Endothelial cell of umbilical vein (primary cell): ENCODE measurements around the gene ZNF98. TPM values are rescaled to one million over a fixed set of nuclear protein-coding genes. Genes with fewer than 3 reads are reported as not detected.

Experiments used
- BruUV-seq: library from RNA; stranded (reverse); fragments of 400-500 nt; replicated peaks from 2 replicates; lab custom pipeline; 2021; lab: Mats Ljungman, UMichigan
- CTCF ChIA-PET: fragments of 300-600, 350-600 bp; sonication (Branson Sonifier 250); formaldehyde crosslinking; loops from one replicate; lab custom pipeline; 2021; ENCODE audit warnings: antibody characterized with exemption, inconsistent platforms; lab: Charles Lee
- POLR2A ChIA-PET: fragments of 300-600, 350-600 bp; sonication (Branson Sonifier 250); formaldehyde crosslinking; loops from one replicate; lab custom pipeline; 2021; ENCODE audit warnings: antibody characterized with exemption, inconsistent platforms; lab: Charles Lee
- DNase-seq: peaks from one replicate; pipeline ENCODE4 v3.0.0-alpha.2; 2011; ENCODE audit warnings: low read depth, low spot score
- FAIRE-seq: peaks from 2 replicates; lab custom pipeline; 2011; peaks lifted over from hg19 to GRCh38; lab: Jason Lieb, UNC
- H2AFZ ChIP-seq: 2 replicates; pipeline ENCODE4 v1.6.0; 2012; ENCODE audit warnings: low read depth, low read length, control low read depth, inconsistent platforms
- H3K27ac ChIP-seq: 2 replicates; pipeline ENCODE4 v1.5.1; 2011; ENCODE audit warnings: low read depth, mild to moderate bottlenecking, control low read depth, low read length, moderate library complexity; ENCODE audit not compliant: insufficient read depth
- H3K27me3 ChIP-seq, 2 experiments: 2 replicates each; pipeline versions ENCODE4 v1.6.0 to v1.6.1; 2011; ENCODE audit warnings: low read length in 2 of 2, mixed read lengths in 1 of 2; ENCODE audit not compliant: control insufficient read depth in 2 of 2, insufficient read depth in 2 of 2
- H3K36me3 ChIP-seq, 2 experiments: 2 replicates in 1 of 2; 3 replicates in 1 of 2; pipeline ENCODE4 v1.5.1; 2011; ENCODE audit warnings: low read length in 2 of 2, mild to moderate bottlenecking in 1 of 2, moderate library complexity in 1 of 2; ENCODE audit not compliant: control insufficient read depth in 2 of 2, insufficient read depth in 2 of 2; ENCODE audit errors: extremely low read depth in 1 of 2
- H3K4me1 ChIP-seq: 3 replicates; pipeline ENCODE4 v1.5.1; 2011; ENCODE audit warnings: mild to moderate bottlenecking, low read length; ENCODE audit not compliant: control insufficient read depth, insufficient read depth; ENCODE audit errors: extremely low read depth
- H3K4me2 ChIP-seq: 2 replicates; pipeline ENCODE4 v1.6.1; 2011; ENCODE audit warnings: low read length, control low read depth, mixed read lengths; ENCODE audit not compliant: insufficient read depth
- H3K4me3 ChIP-seq, 3 experiments: fragments of 200-600 bp in 1 of 3; sonication (generic), shearing (Covaris generic) in 1 of 3; replicated peaks in 1 of 3; 2 replicates each; pipeline ENCODE4 v1.5.1; 2011 to 2016; ENCODE audit warnings: control low read depth in 3 of 3, low read length in 3 of 3, mild to moderate bottlenecking in 2 of 3, inconsistent platforms in 1 of 3, low read depth in 1 of 3, moderate library complexity in 1 of 3; ENCODE audit not compliant: insufficient read depth in 1 of 3
- H3K79me2 ChIP-seq: 2 replicates; pipeline ENCODE4 v1.6.0; 2012; ENCODE audit warnings: low read length, inconsistent platforms; ENCODE audit not compliant: control insufficient read depth, insufficient read depth
- H3K9ac ChIP-seq: replicated peaks from 2 replicates; pipeline ENCODE3; 2011; ENCODE audit warnings: low read length, control low read depth; ENCODE audit not compliant: insufficient read depth; ENCODE audit errors: extremely low read depth
- H3K9me1 ChIP-seq: replicated peaks from 3 replicates; pipeline ENCODE4 v1.6.0; 2011; ENCODE audit warnings: mild to moderate bottlenecking, low read length; ENCODE audit not compliant: control insufficient read depth, insufficient read depth; ENCODE audit errors: extremely low read depth
- H3K9me3 ChIP-seq: replicated peaks from 2 replicates; pipeline ENCODE4 v1.5.1; 2012; ENCODE audit warnings: low read length, inconsistent platforms; ENCODE audit not compliant: control insufficient read depth, insufficient read depth
- H4K20me1 ChIP-seq: replicated peaks from 2 replicates; pipeline ENCODE3; 2011; ENCODE audit warnings: mild to moderate bottlenecking, low read length; ENCODE audit not compliant: control insufficient read depth, insufficient read depth; ENCODE audit errors: extremely low read depth
- EZH2 ChIP-seq: IDR thresholded peaks from 2 replicates; pipeline ENCODE4 v1.6.1; 2012; ENCODE audit warnings: borderline replicate concordance, low read depth, mild to moderate bottlenecking, moderate library complexity, low read length, inconsistent platforms; ENCODE audit not compliant: severe bottlenecking
- FOS ChIP-seq: IDR thresholded peaks from 2 replicates; pipeline ENCODE4 v1.6.1; 2011; ENCODE audit warnings: mild to moderate bottlenecking, low read length, moderate library complexity, borderline replicate concordance; ENCODE audit not compliant: insufficient read depth
- GATA2 ChIP-seq: IDR thresholded peaks from 2 replicates; pipeline ENCODE4 v1.7.0; 2011; ENCODE audit warnings: low read depth, mild to moderate bottlenecking, moderate library complexity, mixed read lengths, low read length; ENCODE audit not compliant: insufficient read length, insufficient read depth
- JUN ChIP-seq: IDR thresholded peaks from 2 replicates; pipeline ENCODE4 v1.6.1; 2011; ENCODE audit warnings: borderline replicate concordance, low read depth; ENCODE audit not compliant: insufficient read length, insufficient read depth
- MYC ChIP-seq: IDR thresholded peaks from one replicate; pipeline ENCODE4 v1.6.1; 2011; ENCODE audit warnings: mild to moderate bottlenecking, low read depth, low read length
- POLR2A ChIP-seq: IDR thresholded peaks from 2 replicates; pipeline ENCODE4 v1.6.1; 2012; ENCODE audit warnings: low read depth, mild to moderate bottlenecking, control low read depth, low read length
- POLR2AphosphoS5 ChIP-seq: IDR thresholded peaks from 2 replicates; pipeline ENCODE4 v1.6.1; 2012; ENCODE audit warnings: low read depth, mild to moderate bottlenecking, control low read depth, low read length, moderate library complexity; ENCODE audit not compliant: insufficient read depth
- dilution Hi-C: fragments of 300-500 bp; cut with MboI; formaldehyde crosslinking; loops from one replicate; pipeline ENCODE4 v1.15.0; 2019; ENCODE audit warnings: low sequenced_read_pairs; ENCODE audit not compliant: extremely low pct_ligation_motif_present
- intact Hi-C: fragments of 100-400 bp; cut with micrococcal nuclease; formaldehyde crosslinking; loops from one replicate; pipeline ENCODE4 v1.10.0; 2022
- polyA plus RNA-seq, 4 experiments: library from polyadenylated mRNA; depleted of rRNA in 3 of 4; stranded (reverse) in 3 of 4; unstranded in 1 of 4; fragments of >200 nt; gene quantifications; 2 replicates each; pipeline versions ENCODE4 v1.2.1 to v1.2.3, GENCODE V29; 2011 to 2012; ENCODE audit warnings: missing spikeins in 1 of 4
- total RNA-seq: library from RNA; stranded (reverse); gene quantifications from 2 replicates; pipeline ENCODE4 v1.2.3, GENCODE V29; 2021
- TF ChIP-seq, protein P1 (sequence below): IDR thresholded peaks from 2 replicates; pipeline ENCODE4 v1.6.1; 2011; ENCODE audit not compliant: insufficient read depth, insufficient read length
- TF ChIP-seq, protein P2 (sequence below), 2 donors: IDR thresholded peaks; 1 replicate in 1 of 2; 2 replicates in 1 of 2; pipeline ENCODE4 v1.5.1; 2011; ENCODE audit warnings: low read length in 2 of 2, mild to moderate bottlenecking in 2 of 2, moderate library complexity in 2 of 2, control low read depth in 1 of 2, inconsistent platforms in 1 of 2, low read depth in 1 of 2; ENCODE audit not compliant: insufficient read depth in 1 of 2; ENCODE audit errors: extremely low read depth in 1 of 2

Gene ZNF98
- total and polyA plus RNA-seq, 2 donors (not counting 3 experiments of a cell fraction or from before 2014, with no cell fraction given), result not detected

GRCh38 chr19:22438011-22438410, 15.9 kb upstream of the ZNF98 start:
- DNase-seq, result no peak
- ChIA-PET POLR2A (no interaction called here), CTCF (no interaction called here)
- no peaks in the 10 kb centered on the region for H3K4me1 ChIP-seq
- no peaks in the 10 kb centered on the region for H3K27me3 ChIP-seq
- H3K9ac ChIP-seq, result no peak overlapping the region
- no peak overlapping the region for H3K4me3 ChIP-seq
- H3K9me1 ChIP-seq, result no peaks in the 10 kb centered on the region
- no TSS peak for BruUV-seq
- no peak for TF ChIP-seq POLR2A
- TF ChIP-seq POLR2AphosphoS5, result no peak
- TF ChIP-seq, protein P1, sequence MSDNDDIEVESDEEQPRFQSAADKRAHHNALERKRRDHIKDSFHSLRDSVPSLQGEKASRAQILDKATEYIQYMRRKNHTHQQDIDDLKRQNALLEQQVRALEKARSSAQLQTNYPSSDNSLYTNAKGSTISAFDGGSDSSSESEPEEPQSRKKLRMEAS, result no peak
- H3K79me2 ChIP-seq, result no peaks in the 10 kb centered on the region
- H4K20me1 ChIP-seq, result no peaks in the 10 kb centered on the region
- no peaks in the 10 kb centered on the region for H3K36me3 ChIP-seq
- no peak for FAIRE-seq
- intact Hi-C loops, result no loop called here
- H3K9me3 ChIP-seq, result no peaks in the 10 kb centered on the region
- no peak overlapping the region for H2AFZ ChIP-seq
- H3K27ac ChIP-seq, result no peak overlapping the region
- H3K4me2 ChIP-seq, result no peak overlapping the region
- dilution Hi-C loops, result no loop called here

- H3K4me2 ChIP-seq, result no peak overlapping the region
- no TSS peak for BruUV-seq
- FAIRE-seq (no peak), DNase-seq (no peak)
- no peaks in the 10 kb centered on the region for H3K36me3 ChIP-seq
- no peaks in the 10 kb centered on the region for H3K4me1 ChIP-seq
- H3K27ac ChIP-seq, result no peak overlapping the region
- H2AFZ ChIP-seq, result no peak overlapping the region
- no peaks in the 10 kb centered on the region for H3K79me2 ChIP-seq
- ChIA-PET CTCF (no interaction called here), POLR2A (no interaction called here)
- no peaks in the 10 kb centered on the region for H3K27me3 ChIP-seq
- no peaks in the 10 kb centered on the region for H3K9me1 ChIP-seq
- TF ChIP-seq GATA2 (no peak), EZH2 (no peak), POLR2AphosphoS5 (no peak), FOS (no peak), POLR2A (no peak), JUN (no peak), MYC (no peak)
- TF ChIP-seq, protein P2, sequence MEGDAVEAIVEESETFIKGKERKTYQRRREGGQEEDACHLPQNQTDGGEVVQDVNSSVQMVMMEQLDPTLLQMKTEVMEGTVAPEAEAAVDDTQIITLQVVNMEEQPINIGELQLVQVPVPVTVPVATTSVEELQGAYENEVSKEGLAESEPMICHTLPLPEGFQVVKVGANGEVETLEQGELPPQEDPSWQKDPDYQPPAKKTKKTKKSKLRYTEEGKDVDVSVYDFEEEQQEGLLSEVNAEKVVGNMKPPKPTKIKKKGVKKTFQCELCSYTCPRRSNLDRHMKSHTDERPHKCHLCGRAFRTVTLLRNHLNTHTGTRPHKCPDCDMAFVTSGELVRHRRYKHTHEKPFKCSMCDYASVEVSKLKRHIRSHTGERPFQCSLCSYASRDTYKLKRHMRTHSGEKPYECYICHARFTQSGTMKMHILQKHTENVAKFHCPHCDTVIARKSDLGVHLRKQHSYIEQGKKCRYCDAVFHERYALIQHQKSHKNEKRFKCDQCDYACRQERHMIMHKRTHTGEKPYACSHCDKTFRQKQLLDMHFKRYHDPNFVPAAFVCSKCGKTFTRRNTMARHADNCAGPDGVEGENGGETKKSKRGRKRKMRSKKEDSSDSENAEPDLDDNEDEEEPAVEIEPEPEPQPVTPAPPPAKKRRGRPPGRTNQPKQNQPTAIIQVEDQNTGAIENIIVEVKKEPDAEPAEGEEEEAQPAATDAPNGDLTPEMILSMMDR (IDR thresholded peaks at IDR 0.05; ENCODE audit: extremely low read depth in 1 of 2, insufficient read depth in 1 of 2, low read depth in 1 of 2, low read length in 2 of 2), result no peak
- TF ChIP-seq, protein P1, result no peak
- no peak overlapping the region for H3K9ac ChIP-seq
- no peaks in the 10 kb centered on the region for H4K20me1 ChIP-seq
- dilution Hi-C loops, result no loop called here
- intact Hi-C loops, result no loop called here
- no peaks in the 10 kb centered on the region for H3K9me3 ChIP-seq
- H3K4me3 ChIP-seq, result no peak overlapping the region
Measured at GRCh38 chr19:22427960-22428913, 6.1 kb upstream of the ZNF98 start.
